Nephron progenitor cell (in vitro differentiated cells): ENCODE measurements around the gene PPP2R5E.
A peak's percentile ranks its signal among the peaks of the same experiment; 100 is the strongest.

Experiments used
- DNase-seq: peaks from one replicate; pipeline ENCODE4 v3.0.0; 2021
- H3K27ac Mint-ChIP-seq: 2 replicates; pipeline ENCODE4 v1.8.0; 2021; ENCODE audit warnings: mild to moderate bottlenecking, moderate library complexity, mixed read lengths
- H3K27me3 Mint-ChIP-seq: 2 replicates; pipeline ENCODE4 v1.8.0; 2021; ENCODE audit warnings: mild to moderate bottlenecking, low read depth, mixed read lengths; ENCODE audit not compliant: poor library complexity
- H3K36me3 Mint-ChIP-seq: 2 replicates; pipeline ENCODE4 v1.8.0; 2021; ENCODE audit warnings: low read depth, mixed read lengths
- H3K4me1 Mint-ChIP-seq: 2 replicates; pipeline ENCODE4 v1.8.0; 2021; ENCODE audit warnings: mixed read lengths
- H3K4me3 Mint-ChIP-seq: 2 replicates; pipeline ENCODE4 v1.8.0; 2021; ENCODE audit warnings: mild to moderate bottlenecking, moderate library complexity, mixed read lengths
- H3K9me3 Mint-ChIP-seq: 2 replicates; pipeline ENCODE4 v1.8.0; 2021; ENCODE audit warnings: mild to moderate bottlenecking, moderate library complexity, mixed read lengths
- CTCF ChIP-seq: fragments of 200-600 bp; sonication (generic); IDR thresholded peaks from 2 replicates; pipeline ENCODE4 v1.5.0; 2021; ENCODE audit warnings: antibody characterized with exemption

The PPP2R5E gene

DNA sequence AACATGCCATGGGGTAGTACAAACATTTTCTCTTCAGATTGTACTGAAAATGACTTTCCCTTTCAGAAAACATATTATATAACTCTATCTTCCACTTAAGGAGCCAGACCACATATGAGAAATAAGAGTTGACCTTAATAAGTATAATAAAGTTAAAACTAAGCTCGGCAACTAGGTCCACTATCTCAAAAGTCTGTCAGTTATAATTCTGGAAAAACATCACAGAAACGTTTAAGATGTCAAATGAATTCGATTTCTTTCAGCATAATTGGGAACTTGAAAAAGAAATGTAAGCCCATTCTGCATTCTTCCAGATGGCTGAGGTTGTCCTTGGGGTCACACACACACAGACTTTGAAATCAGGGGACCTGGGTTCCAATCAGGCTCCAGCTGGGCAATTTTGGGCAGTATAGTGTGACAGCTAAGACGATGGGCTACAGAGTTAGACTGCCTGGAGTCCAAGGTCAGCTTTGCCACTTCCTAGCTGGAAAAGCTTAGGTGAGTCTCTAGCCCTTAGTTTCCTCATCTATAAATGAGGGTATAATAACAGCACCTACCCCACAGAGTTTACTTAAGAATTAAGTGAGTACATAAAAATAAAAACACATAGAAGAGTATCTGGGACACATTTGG is 75.6 kb downstream of the PPP2R5E start:
- Mint-ChIP-seq H3K4me1 (no peaks in the 10 kb centered on the region), H3K36me3 (peaks cover 36% of the 10 kb centered on the region), H3K9me3 (no peaks in the 10 kb centered on the region), H3K4me3 (no peak overlapping the region), H3K27me3 (peaks cover 3% of the 10 kb centered on the region), H3K27ac (no peak overlapping the region)
- no peak for TF ChIP-seq CTCF
- no peak for DNase-seq

DNA sequence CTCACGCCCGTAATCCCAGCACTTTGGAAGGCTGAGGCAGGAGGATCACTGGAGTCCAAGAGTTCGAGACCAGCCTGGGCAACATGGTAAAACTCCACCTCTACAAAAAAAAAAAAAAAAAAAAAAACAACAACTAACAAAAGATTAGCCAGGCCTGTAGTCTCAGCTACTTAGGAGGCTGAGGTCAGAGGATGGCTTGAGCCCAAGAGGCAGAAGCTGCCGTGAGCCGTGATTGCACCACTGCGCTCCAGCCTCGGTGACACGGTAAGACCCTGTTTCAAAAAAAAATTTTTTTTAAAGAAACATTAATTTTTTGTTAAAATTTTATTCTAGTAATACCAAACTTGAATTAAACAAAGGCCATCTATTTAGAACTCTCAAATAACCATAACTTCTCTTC is 77.8 kb downstream of the PPP2R5E start:
- H3K4me1 Mint-ChIP-seq, result no peaks in the 10 kb centered on the region
- no peak overlapping the region for H3K27ac Mint-ChIP-seq
- no peaks in the 10 kb centered on the region for H3K9me3 Mint-ChIP-seq
- peaks cover 3% of the 10 kb centered on the region for H3K27me3 Mint-ChIP-seq
- H3K4me3 Mint-ChIP-seq, result no peak overlapping the region
- no peak for TF ChIP-seq CTCF
- peaks cover 45% of the 10 kb centered on the region for H3K36me3 Mint-ChIP-seq
- DNase-seq, result no peak

GRCh38 chr14:63460680-63461369 is 82.4 kb downstream of the PPP2R5E start:
- Mint-ChIP-seq H3K4me3 (no peak overlapping the region), H3K4me1 (peaks cover 8% of the 10 kb centered on the region), H3K27me3 (no peaks in the 10 kb centered on the region), H3K27ac (no peak overlapping the region), H3K36me3 (peaks cover 20% of the 10 kb centered on the region), H3K9me3 (no peaks in the 10 kb centered on the region)
- TF ChIP-seq CTCF, result no peak
- DNase-seq, result no peak

DNA sequence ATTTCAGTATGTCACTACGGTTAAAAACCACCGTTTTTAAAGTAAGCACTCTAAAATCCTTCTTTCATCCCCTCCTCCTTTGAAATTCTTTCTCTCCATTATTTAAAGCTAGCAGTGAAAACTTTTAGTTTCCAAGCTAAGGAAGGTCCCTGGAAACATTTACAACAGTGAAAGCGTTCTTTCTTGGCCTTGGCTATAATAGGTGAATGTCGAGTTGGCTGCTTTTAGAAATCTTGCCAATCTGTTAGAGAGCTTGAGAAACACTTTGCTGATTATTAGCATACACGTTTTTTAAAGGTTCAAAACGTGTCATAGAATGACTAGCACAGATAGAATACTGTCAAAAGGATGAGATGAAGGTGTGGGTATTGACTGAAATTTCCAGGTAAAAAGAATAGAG is 83.4 kb downstream of the PPP2R5E start:
- DNase-seq, result no peak
- TF ChIP-seq CTCF, result no peak
- H3K36me3 Mint-ChIP-seq, result peaks cover 19% of the 10 kb centered on the region
- H3K4me1 Mint-ChIP-seq, result peaks cover 15% of the 10 kb centered on the region
- no peaks in the 10 kb centered on the region for H3K27me3 Mint-ChIP-seq
- peak overlapping the region; percentile 22 for H3K27ac Mint-ChIP-seq
- no peaks in the 10 kb centered on the region for H3K9me3 Mint-ChIP-seq
- no peak overlapping the region for H3K4me3 Mint-ChIP-seq

DNA sequence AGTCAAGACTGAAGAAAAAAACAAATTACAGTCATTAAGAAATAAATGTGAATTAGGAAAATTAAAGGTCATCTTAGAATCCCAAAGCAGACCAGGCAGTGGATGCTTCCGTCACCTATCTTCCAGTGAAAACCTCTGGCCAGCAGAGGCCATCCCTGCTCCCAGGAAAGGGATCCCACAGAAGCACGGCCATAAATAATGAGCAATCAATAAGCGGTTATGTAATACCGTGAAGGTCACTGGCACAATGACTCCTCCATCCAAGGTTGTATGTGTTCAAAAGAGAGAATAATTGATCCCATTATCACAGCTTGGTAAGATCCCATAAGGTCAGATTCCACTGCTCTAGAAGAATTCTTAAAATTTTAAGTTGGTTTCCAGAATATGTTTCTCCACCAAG is 85.7 kb downstream of the PPP2R5E start:
- H3K4me1 Mint-ChIP-seq, result peaks cover 15% of the 10 kb centered on the region

More for the DNA sequence above, 85.7 kb downstream of the PPP2R5E start:
- no peaks in the 10 kb centered on the region for H3K27me3 Mint-ChIP-seq
- H3K27ac Mint-ChIP-seq, result no peak overlapping the region
- H3K4me3 Mint-ChIP-seq, result no peak overlapping the region
- TF ChIP-seq CTCF, result no peak
- DNase-seq, result peak; percentile 4
- no peaks in the 10 kb centered on the region for H3K9me3 Mint-ChIP-seq
- peaks cover 19% of the 10 kb centered on the region for H3K36me3 Mint-ChIP-seq
